ENCODE data around the gene PRICKLE1.

PRICKLE1 gene

GRCh38 chr12:42492267-42492666, 97.3 kb downstream of the PRICKLE1 start:
- DNase-seq (ENCODE audit: low read depth in 2 of 2): no peak

- no peak for DNase-seq (ENCODE audit: low read depth in 2 of 2)
Measured at GRCh38 chr12:42490261-42490842, 99.2 kb downstream of the PRICKLE1 start.

GRCh38 chr12:42486407-42486806, 103.1 kb downstream of the PRICKLE1 start:
- DNase-seq (ENCODE audit: low read depth in 2 of 2): no peak

GRCh38 chr12:42485823-42486222, 103.7 kb downstream of the PRICKLE1 start:
- no peak for DNase-seq (ENCODE audit: low read depth in 2 of 2)

GRCh38 chr12:42484996-42485395, 104.5 kb downstream of the PRICKLE1 start:
- DNase-seq (ENCODE audit: low read depth in 2 of 2): no peak

GRCh38 chr12:42483521-42483790, 106.1 kb downstream of the PRICKLE1 start:
- DNase-seq (ENCODE audit: low read depth in 2 of 2): no peak

DNA sequence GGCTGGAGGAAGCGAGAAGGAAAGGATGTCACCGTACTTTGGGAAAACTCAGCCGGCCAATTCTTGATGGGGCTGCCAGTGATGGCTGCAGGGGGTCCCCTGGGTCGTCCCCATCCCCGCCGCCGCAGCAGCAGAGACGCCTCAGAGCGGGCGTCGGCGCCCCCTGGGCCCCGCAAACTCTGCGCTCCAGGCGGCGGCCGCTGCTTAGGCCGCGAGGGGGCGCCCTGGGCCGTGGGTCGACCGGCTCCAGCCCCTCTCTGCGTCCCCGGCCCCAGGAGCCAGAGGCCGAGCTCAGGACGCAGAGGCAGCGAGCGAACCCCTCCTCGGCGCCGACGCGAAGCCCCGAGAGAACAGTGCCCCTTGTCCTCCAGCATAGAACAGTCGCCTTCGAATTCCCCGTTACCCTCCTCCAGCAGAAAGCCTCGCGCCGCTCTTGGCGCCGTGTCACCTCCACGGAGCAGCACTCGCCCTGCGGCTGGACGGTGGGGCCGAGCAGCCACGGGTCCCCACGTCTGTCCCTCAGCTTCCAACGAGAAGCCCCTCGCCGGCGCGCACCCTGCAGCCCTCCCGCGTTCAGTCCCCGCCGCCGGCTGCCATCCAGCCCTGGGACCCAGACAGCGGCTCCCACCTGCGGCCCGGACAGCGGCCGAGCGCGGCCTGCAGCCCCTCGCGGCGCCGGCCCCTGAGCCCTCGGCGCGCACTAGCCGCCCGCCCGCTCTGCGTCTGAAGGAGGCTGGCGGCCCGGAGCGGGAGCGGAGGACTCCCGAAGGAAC, 106.6 kb downstream of the PRICKLE1 start:
- no peak for DNase-seq (ENCODE audit: low read depth in 2 of 2)

- DNase-seq (ENCODE audit: low read depth in 2 of 2): no peak
Measured at GRCh38 chr12:42482041-42482747, 107.4 kb downstream of the PRICKLE1 start.

- DNase-seq (ENCODE audit: low read depth in 2 of 2): no peak
Measured at GRCh38 chr12:42481368-42481767, 108.2 kb downstream of the PRICKLE1 start.

DNA sequence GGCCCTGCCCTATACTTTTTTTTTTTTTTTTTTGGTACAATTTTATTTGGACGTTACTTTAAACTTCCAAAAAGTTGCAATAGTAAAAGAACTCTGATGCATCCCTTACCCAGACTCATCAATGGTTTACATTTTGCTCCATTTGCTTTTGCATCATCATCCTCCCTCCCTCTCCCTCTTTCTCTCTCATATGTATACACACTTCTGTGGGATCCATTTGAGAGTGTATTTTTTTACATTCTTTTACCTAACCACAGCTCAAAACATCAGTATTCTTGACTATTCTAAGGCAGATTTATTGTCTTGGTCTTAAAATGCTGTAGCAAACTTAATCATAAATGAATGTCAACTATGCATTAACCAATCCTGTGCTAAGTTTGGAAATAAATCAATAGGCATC, 111.6 kb downstream of the PRICKLE1 start:
- no peak for DNase-seq (ENCODE audit: low read depth in 2 of 2)

GRCh38 chr12:42475106-42475505, 114.4 kb downstream of the PRICKLE1 start:
- no peak for DNase-seq (ENCODE audit: low read depth in 2 of 2)

GRCh38 chr12:42474391-42474790, 115.2 kb downstream of the PRICKLE1 start:
- no peak for DNase-seq (ENCODE audit: low read depth in 2 of 2)

DNA sequence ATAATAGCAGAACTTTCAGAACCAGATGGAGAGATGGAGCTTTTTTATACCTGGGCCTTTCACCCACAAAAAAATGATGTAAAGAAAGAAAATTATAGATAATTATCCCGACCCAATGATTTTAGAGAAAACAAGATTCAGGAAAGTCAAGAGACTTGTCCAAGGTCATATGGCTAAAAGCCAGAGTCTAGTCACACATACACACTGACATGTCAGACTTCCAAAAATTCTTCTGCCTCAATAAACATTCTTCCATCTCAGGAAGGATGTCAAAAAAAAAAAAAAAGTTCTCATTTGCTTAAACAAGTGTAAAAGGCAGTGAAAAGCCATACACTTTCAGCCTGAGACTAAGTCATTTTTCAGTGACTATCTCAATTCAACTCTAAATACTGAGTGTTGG, 116.0 kb downstream of the PRICKLE1 start:
- no peak for DNase-seq (ENCODE audit: low read depth in 2 of 2)

DNA sequence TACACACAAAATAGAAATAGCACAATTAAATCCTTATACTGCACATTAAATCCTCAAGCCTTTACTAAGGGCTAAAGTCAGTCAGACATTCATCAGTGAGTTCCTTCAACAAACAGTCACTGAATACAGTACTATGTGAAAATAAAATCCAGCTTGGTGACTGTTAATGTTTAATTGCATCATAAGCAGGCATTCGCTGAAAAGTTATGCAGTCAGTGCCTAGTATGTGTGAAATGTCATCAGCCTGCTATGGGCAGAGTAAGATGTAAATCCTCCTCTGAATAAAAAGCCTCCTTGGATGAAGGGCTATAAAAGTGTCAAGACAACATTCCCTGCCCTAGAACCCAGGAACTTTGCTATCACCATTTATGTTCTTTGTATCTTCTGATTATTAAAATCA, 116.4 kb downstream of the PRICKLE1 start:
- no peak for DNase-seq (ENCODE audit: low read depth in 2 of 2)

DNA sequence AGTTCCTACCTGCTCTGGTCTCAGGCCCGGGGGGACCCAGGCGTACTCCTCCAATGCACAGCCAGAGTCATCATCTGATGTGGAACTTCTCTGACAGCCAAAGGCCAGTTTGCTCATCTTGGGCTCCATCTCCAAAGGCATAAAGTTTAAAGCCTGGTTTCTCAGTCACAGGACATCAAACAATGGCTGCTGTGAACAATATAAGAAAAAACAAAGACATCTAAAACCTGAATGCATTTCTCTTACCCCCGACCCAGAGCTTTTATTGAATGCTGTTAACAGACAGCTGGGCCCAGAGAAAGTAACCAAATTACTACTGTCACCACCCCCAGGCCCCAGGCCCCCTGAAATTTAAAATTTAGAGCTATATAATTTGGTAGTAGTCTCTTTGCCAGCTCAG, 117.2 kb downstream of the PRICKLE1 start:
- DNase-seq (ENCODE audit: low read depth in 2 of 2): no peak

GRCh38 chr12:42469355-42470175, 120.0 kb downstream of the PRICKLE1 start:
- DNase-seq (ENCODE audit: low read depth in 2 of 2): no peak

DNA sequence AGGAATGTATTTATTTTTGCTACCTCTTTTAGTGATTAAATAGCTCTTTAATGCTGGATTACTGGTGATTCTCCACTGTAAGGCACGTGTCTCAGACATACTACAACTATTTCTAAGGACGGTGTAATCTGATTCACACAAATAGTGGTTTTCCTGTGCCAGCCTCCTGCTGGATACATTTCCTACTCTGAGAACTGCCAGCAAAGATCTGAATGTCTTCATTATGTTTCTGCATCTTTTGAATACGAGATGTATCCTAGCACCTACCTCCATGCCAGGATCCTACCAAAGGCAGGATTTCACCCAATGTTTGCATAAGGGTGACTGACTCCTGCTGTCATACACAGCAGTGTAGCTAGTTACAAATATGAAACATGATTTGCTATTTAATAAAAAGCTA, 120.6 kb downstream of the PRICKLE1 start:
- no peak for DNase-seq (ENCODE audit: low read depth in 2 of 2)

- no peak for DNase-seq (ENCODE audit: low read depth in 2 of 2)
Measured at GRCh38 chr12:42468341-42468821, 121.2 kb downstream of the PRICKLE1 start.

DNA sequence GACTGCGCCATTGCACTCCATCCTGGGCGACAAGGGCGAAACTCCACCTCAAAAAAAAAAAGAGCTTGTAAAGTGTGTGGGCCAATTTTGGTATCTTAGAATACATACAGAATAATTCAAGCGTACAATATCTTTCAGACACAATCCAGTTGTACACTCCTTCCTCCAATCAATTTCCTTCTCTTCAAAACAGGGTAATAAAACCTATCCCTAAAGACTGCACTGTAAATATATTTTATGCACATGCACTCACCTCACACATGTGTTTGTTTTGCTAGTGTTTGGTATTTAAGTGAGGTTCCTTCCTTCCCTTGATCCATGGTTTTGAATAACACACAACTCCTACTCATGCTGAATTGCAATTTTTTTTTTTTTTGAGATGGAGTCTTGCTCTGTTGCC, 125.9 kb downstream of the PRICKLE1 start:
- no peak for DNase-seq (ENCODE audit: low read depth in 2 of 2)

GRCh38 chr12:42462486-42462885, 127.1 kb downstream of the PRICKLE1 start:
- no peak for DNase-seq (ENCODE audit: low read depth in 2 of 2)

GRCh38 chr12:42459336-42459847, 130.2 kb downstream of the PRICKLE1 start:
- no peak for DNase-seq (ENCODE audit: low read depth in 2 of 2)

GRCh38 chr12:42458575-42458974, 131.0 kb downstream of the PRICKLE1 start:
- DNase-seq (ENCODE audit: low read depth in 2 of 2): no peak
